NB4 (cell line): Measurements from ENCODE around the gene DYTN.

ENCODE experiments used
- CTCF ChIP-seq: IDR thresholded peaks from one replicate; pipeline ENCODE4 v1.5.1; 2012; ENCODE audit warnings: low read depth, low read length
- POLR2A ChIP-seq: IDR thresholded peaks from 2 replicates; pipeline ENCODE4 v1.6.1; 2011; ENCODE audit warnings: mild to moderate bottlenecking; ENCODE audit not compliant: insufficient read length; ENCODE audit errors: extremely low read depth
- TF ChIP-seq, protein P1 (sequence below): IDR thresholded peaks from 2 replicates; pipeline ENCODE4 v1.6.1; 2011; ENCODE audit warnings: low read depth, low read length

- TF ChIP-seq, protein P1, sequence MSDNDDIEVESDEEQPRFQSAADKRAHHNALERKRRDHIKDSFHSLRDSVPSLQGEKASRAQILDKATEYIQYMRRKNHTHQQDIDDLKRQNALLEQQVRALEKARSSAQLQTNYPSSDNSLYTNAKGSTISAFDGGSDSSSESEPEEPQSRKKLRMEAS: no peak
- TF ChIP-seq POLR2A (no peak), CTCF (no peak)
Observed at GRCh38 chr2:206670531-206671319, 47.5 kb downstream of the DYTN start.
